Cardiac muscle cell (in vitro differentiated cells and primary cell): ENCODE measurements around the gene EPB41L4B. TPM values are rescaled to one million over a fixed set of nuclear protein-coding genes. Genes with fewer than 3 reads are reported as not detected.

Experiments used
- DNase-seq, 2 donors: peaks; one replicate each; pipeline versions ENCODE4 v3.0.0 to v3.0.0-alpha.2; 2010 to 2017; ENCODE audit warnings: low read depth in 1 of 2, low spot score in 1 of 2
- H3K27ac ChIP-seq: fragments of 200-600 bp; sonication (generic); 2 replicates; pipeline ENCODE4 v1.5.1; 2016
- H3K27me3 ChIP-seq: fragments of 200-600 bp; sonication (generic); 2 replicates; pipeline ENCODE4 v1.6.0; 2016; ENCODE audit warnings: control low read depth
- H3K36me3 ChIP-seq: fragments of 200-600 bp; sonication (generic); 2 replicates; pipeline ENCODE4 v1.5.1; 2016; ENCODE audit warnings: control low read depth
- H3K4me1 ChIP-seq: fragments of 200-600 bp; sonication (generic); 2 replicates; pipeline ENCODE4 v1.8.1; 2017; ENCODE audit warnings: low read depth, mild to moderate bottlenecking, mixed run types
- H3K4me3 ChIP-seq: fragments of 200-600 bp; sonication (generic); 2 replicates; pipeline ENCODE4 v1.5.1; 2016; ENCODE audit warnings: mild to moderate bottlenecking
- H3K9me3 ChIP-seq: fragments of 200-600 bp; sonication (generic); 2 replicates; pipeline ENCODE4 v1.5.1; 2017; ENCODE audit warnings: low read depth, mild to moderate bottlenecking, control low read depth
- CTCF ChIP-seq: IDR thresholded peaks from 2 replicates; pipeline ENCODE4 v1.5.1; 2012; ENCODE audit warnings: low read depth, mild to moderate bottlenecking, low read length
- polyA plus RNA-seq: library from polyadenylated mRNA; unstranded; fragments of >200 nt; fragmentation: Nextera tagmentation; extraction: Ambion mirVana; gene quantifications from 2 replicates; pipeline ENCODE4 v1.2.1, GENCODE V29; 2016
- total RNA-seq: library from RNA; depleted of rRNA; stranded (reverse); fragments of >200 nt; gene quantifications from 2 replicates; pipeline ENCODE4 v1.2.3, GENCODE V29; 2016

The EPB41L4B gene
- total and polyA plus RNA-seq, 2 experiments from 2014 or later: 2.0 to 2.1 TPM

GRCh38 chr9:109354190-109354589, 33.3 kb upstream of the EPB41L4B start:
- DNase-seq: no peak
- Histone ChIP-seq H3K36me3 (no peaks in the 10 kb centered on the region), H3K27ac (no peak overlapping the region), H3K27me3 (peaks cover 3% of the 10 kb centered on the region), H3K9me3 (no peaks in the 10 kb centered on the region), H3K4me3 (no peak overlapping the region), H3K4me1 (no peaks in the 10 kb centered on the region)
- TF ChIP-seq CTCF: no peak

GRCh38 chr9:109351032-109351431, 30.2 kb upstream of the EPB41L4B start:
- no peaks in the 10 kb centered on the region for H3K4me1 ChIP-seq
- H3K36me3 ChIP-seq: no peaks in the 10 kb centered on the region
- peaks cover 12% of the 10 kb centered on the region for H3K27me3 ChIP-seq
- no peak for TF ChIP-seq CTCF
- no peak overlapping the region for H3K4me3 ChIP-seq
- H3K27ac ChIP-seq: no peak overlapping the region
- no peak for DNase-seq
- no peaks in the 10 kb centered on the region for H3K9me3 ChIP-seq

GRCh38 chr9:109349421-109349846, 28.6 kb upstream of the EPB41L4B start:
- no peak overlapping the region for H3K27ac ChIP-seq
- H3K27me3 ChIP-seq: peaks cover 12% of the 10 kb centered on the region
- no peaks in the 10 kb centered on the region for H3K4me1 ChIP-seq
- TF ChIP-seq CTCF: no peak
- no peaks in the 10 kb centered on the region for H3K36me3 ChIP-seq
- DNase-seq: peak in 1 of 2 donors; percentile 96
- H3K4me3 ChIP-seq: no peak overlapping the region
- H3K9me3 ChIP-seq: no peaks in the 10 kb centered on the region

GRCh38 chr9:109346904-109347303, 26.0 kb upstream of the EPB41L4B start:
- Histone ChIP-seq H3K4me1 (no peaks in the 10 kb centered on the region), H3K36me3 (no peaks in the 10 kb centered on the region), H3K4me3 (no peak overlapping the region), H3K9me3 (no peaks in the 10 kb centered on the region), H3K27ac (no peak overlapping the region), H3K27me3 (peaks cover 12% of the 10 kb centered on the region)
- DNase-seq: no peak
- no peak for TF ChIP-seq CTCF

- Histone ChIP-seq H3K27me3 (peaks cover 12% of the 10 kb centered on the region), H3K36me3 (no peaks in the 10 kb centered on the region), H3K4me3 (no peak overlapping the region), H3K4me1 (no peaks in the 10 kb centered on the region), H3K9me3 (no peaks in the 10 kb centered on the region), H3K27ac (no peak overlapping the region)
- no peak for DNase-seq
- TF ChIP-seq CTCF: no peak
Measured at GRCh38 chr9:109344866-109345265, 24.0 kb upstream of the EPB41L4B start.

GRCh38 chr9:109342878-109343277, 22.0 kb upstream of the EPB41L4B start:
- H3K27ac ChIP-seq: no peak overlapping the region
- H3K9me3 ChIP-seq: no peaks in the 10 kb centered on the region
- H3K27me3 ChIP-seq: peaks cover 5% of the 10 kb centered on the region
- no peaks in the 10 kb centered on the region for H3K4me1 ChIP-seq
- no peaks in the 10 kb centered on the region for H3K36me3 ChIP-seq
- H3K4me3 ChIP-seq: no peak overlapping the region
- TF ChIP-seq CTCF: no peak
- no peak for DNase-seq
